AG04450 (cell line): Measurements from ENCODE around the gene TLE1. TPM values are rescaled to one million over a fixed set of nuclear protein-coding genes. Genes with fewer than 3 reads are reported as not detected.
"Not testable (repeated sequence)": the region's sequence is repeated elsewhere in the genome, so short reads cannot be mapped to it uniquely, and the experiment has no call there.

ENCODE experiments used
- CTCF ChIA-PET: fragments of 300-600, 350-600 bp; formaldehyde crosslinking; extraction: SDS; loops from one replicate; lab custom pipeline; 2022; ENCODE audit warnings: antibody characterized with exemption, inconsistent platforms; lab: Charles Lee
- POLR2A ChIA-PET: fragments of 350-600 bp; formaldehyde crosslinking; extraction: SDS; loops from one replicate; lab custom pipeline; 2021; ENCODE audit warnings: antibody characterized with exemption, inconsistent platforms; lab: Yijun Ruan, JAX
- DNase-seq: peaks from one replicate; pipeline ENCODE4 v3.0.0-alpha.2; 2011; ENCODE audit warnings: low read depth, low spot score
- H3K27ac ChIP-seq: one replicate; pipeline ENCODE4 v1.5.1; 2012; ENCODE audit warnings: low read depth, low read length, control low read depth
- H3K27me3 ChIP-seq: one replicate; pipeline ENCODE4 v1.6.0; 2012; ENCODE audit warnings: low read length; ENCODE audit not compliant: control insufficient read depth, insufficient read depth
- H3K4me3 ChIP-seq: 2 replicates; pipeline ENCODE4 v1.5.1; 2011; ENCODE audit warnings: mild to moderate bottlenecking, low read depth, low read length, control low read depth
- H3K9me3 ChIP-seq: 2 replicates; pipeline ENCODE4 v1.5.1; 2012; ENCODE audit warnings: low read length; ENCODE audit not compliant: control insufficient read depth, insufficient read depth
- polyA minus RNA-seq: library from RNA; depleted of rRNA, polyadenylated mRNA; stranded (reverse); fragments of >200 nt; gene quantifications from 2 replicates; pipeline ENCODE4 v1.2.3, GENCODE V29; 2011; rRNA and poly(A)+ RNA removed
- polyA plus RNA-seq: library from polyadenylated mRNA; depleted of rRNA; stranded (reverse); fragments of >200 nt; gene quantifications from 2 replicates; pipeline ENCODE4 v1.2.3, GENCODE V29; 2011; rRNA removed
- TF ChIP-seq, protein P1 (sequence below): IDR thresholded peaks from 2 replicates; pipeline ENCODE4 v1.5.1; 2011; ENCODE audit warnings: low read depth, low read length, control low read depth, inconsistent platforms

Gene TLE1
- polyA plus RNA-seq (42.8 and 44.0 TPM in 2 replicates), polyA minus RNA-seq (47.7 and 60.4 TPM in 2 replicates)

DNA sequence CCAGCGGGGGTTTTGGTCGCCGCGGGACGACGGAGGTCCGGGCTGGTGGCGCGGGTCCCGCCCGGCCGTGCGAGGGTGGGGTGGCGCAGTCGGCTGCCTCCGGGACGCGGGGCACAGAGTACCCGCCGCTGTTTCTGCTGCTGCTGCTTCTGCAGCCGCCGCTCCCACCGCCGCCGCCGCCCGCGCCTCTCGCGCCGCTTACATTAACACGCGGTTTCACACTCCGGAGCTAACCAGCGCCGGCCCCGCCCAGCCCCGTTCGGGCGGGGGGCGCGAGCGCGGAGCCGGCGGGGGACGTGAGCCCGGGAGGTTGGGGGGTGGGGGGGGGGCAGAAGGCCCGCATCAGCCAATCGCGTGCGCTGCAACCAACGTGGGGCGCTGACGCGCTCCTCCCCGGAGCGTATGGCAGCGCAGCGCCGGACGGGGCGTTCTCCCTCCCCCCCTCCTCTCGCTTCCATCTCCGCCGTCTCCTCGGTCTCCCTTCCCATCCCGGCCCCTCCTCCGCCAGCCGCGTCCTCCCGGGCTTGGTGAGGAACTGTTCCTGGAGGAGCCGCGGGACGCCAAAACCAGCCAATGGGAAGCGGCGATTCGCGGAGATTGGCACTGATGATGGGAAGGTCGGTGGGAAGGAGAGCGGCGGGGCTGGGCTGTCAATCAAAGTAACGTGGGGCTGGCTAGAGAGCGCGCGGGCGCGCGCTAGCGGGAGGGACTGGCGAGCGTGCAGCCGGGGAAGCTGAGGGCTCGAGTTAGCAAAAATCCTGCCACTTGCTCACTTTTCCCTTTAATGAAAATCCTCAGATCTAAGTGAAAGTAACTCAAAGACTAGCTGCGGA is at the start of gene TLE1:
Gene TLE1, minus strand, starts transcription at position 205 of the 833 bp plus-strand sequence. CDS start 1,307 bp downstream, outside the sequence.
- no peaks in the 10 kb centered on the region for H3K27me3 ChIP-seq
- ChIA-PET CTCF (interaction anchor here (0.6 to 4.3 kb wide), 5 partner anchors 96 to 917 kb away, joined by 3 to 22 read pairs (median 3); no protein-coding TSS in a partner anchor), POLR2A (interaction anchor here (0.6 to 1.9 kb wide), 7 partner anchors 49 to 917 kb away, joined by 3 to 7 read pairs (median 4); no protein-coding TSS in a partner anchor)
- peak; percentile 100 for DNase-seq
- TF ChIP-seq, protein P1, sequence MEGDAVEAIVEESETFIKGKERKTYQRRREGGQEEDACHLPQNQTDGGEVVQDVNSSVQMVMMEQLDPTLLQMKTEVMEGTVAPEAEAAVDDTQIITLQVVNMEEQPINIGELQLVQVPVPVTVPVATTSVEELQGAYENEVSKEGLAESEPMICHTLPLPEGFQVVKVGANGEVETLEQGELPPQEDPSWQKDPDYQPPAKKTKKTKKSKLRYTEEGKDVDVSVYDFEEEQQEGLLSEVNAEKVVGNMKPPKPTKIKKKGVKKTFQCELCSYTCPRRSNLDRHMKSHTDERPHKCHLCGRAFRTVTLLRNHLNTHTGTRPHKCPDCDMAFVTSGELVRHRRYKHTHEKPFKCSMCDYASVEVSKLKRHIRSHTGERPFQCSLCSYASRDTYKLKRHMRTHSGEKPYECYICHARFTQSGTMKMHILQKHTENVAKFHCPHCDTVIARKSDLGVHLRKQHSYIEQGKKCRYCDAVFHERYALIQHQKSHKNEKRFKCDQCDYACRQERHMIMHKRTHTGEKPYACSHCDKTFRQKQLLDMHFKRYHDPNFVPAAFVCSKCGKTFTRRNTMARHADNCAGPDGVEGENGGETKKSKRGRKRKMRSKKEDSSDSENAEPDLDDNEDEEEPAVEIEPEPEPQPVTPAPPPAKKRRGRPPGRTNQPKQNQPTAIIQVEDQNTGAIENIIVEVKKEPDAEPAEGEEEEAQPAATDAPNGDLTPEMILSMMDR = 0 out of 2 replicates have a peak, but pooled peaks have one; percentile 7
- H3K27ac ChIP-seq = peak within 1 kb of the TSS; percentile 71
- peak within 1 kb of the TSS; percentile 86 for H3K4me3 ChIP-seq
- H3K9me3 ChIP-seq = no peaks in the 10 kb centered on the region; the same call in 1 of the 2 replicates

DNA sequence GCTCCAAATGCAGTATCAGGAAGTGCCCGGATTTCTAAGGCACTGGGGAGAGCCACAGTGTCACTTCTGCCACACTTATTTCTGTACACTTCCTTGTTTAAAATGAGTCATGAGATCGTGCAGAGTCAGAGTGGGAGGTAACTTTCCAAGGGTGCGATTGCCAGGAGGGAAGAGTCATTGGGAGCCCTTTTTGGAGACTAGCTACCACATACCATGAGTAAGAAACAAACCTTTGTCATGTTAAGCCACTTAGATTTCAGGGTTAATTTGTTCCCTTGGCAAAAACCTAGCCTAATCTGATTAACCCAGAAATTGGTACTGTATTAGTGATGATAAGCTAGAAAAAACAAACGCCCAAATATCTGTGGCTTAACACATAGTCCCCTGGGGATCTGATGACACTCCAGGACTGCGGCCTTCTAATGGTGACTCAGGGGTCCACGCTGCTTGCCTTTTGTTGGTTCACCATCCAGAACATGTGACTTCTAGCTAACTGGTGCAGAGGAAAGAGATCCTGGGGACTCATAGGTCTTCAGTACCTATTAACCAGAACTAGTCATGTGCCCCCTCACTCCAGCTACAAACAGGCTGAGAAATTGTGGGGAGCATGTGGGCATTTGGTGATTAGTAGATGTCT is 48.6 kb upstream of the TLE1 start:
- Histone ChIP-seq H3K27me3 (no peaks in the 10 kb centered on the region), H3K9me3 (no peaks in the 10 kb centered on the region), H3K27ac (peak overlapping the region; percentile 55), H3K4me3 (no peak overlapping the region)
- CTCF ChIA-PET = no interaction called here
- TF ChIP-seq, protein P1 = no peak
- peak; percentile 42 for DNase-seq
- POLR2A ChIA-PET = interaction anchor here (0.6 to 0.9 kb wide), 2 partner anchors 48 to 954 kb away, joined by 3 to 4 read pairs; partner anchors contain the start of gene TLE1

- POLR2A ChIA-PET, H3K27ac ChIP-seq, CTCF ChIA-PET, H3K9me3 ChIP-seq, DNase-seq, H3K4me3 ChIP-seq, H3K27me3 ChIP-seq: not testable (repeated sequence)
These were observed 41.2 kb upstream of the TLE1 start for GRCh38 chr9:81730498-81730897.

DNA sequence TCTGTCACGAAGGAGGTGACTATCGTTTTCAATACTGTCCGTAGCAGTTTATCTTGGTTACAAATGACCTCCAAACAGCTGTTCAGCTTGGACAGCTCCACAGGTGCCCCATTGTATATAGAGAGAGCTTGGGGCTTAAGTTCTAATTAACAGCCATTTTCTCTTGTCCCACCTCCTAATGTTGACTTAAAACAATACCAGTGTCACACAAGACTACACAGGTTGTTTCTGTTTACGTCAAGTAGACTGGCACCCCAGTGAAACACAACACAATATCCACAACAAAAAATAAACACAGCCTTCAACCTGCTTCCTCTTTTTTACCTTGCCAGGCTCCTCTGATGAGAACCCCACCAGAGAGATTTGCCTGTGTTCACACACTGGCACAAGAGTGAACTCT is 39.8 kb upstream of the TLE1 start:
- no peaks in the 10 kb centered on the region for H3K9me3 ChIP-seq
- TF ChIP-seq, protein P1 = no peak
- ChIA-PET POLR2A (no interaction called here), CTCF (interaction anchor here (0.8 kb wide), 1 partner anchor 20 kb away, joined by 3 read pairs; no protein-coding TSS in a partner anchor)
- no peaks in the 10 kb centered on the region for H3K27me3 ChIP-seq
- H3K27ac ChIP-seq = no peak overlapping the region
- H3K4me3 ChIP-seq = no peak overlapping the region
- no peak for DNase-seq

DNA sequence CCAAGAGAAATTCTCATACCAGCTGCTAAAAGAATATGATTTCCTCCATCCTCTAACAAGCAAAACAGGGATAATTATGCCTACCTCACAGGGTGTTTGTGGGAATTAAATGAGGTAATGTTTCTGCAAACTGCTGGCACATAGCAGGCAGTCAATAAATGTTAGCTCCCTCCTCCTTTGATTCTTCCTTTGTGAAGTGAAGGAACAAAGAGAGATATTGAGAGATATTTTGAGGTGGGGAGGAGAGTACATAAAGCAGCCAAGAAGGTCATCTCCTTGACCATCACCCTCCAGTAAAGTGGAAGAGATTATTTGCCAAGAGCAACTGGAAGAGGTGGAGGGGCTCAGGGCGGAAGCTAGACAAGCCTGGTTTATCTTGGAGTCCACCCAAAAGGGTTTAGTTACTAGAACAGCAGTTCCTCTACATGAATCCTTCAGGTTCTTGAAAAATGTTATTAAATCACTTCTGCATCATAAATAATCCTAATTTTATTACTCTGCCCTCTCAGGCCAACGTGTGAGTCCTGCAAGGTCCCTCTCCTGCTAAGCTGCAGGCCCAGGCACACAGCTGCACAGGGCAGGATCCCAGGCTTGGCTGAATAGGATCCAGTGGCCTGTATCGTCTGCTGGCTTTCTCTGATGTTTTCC is 35.0 kb upstream of the TLE1 start:
- H3K9me3 ChIP-seq = no peaks in the 10 kb centered on the region
- ChIA-PET POLR2A (no interaction called here), CTCF (interaction anchor here (0.7 kb wide), 1 partner anchor 52 kb away, joined by 3 read pairs; no protein-coding TSS in a partner anchor)
- H3K4me3 ChIP-seq = no peak overlapping the region
- no peaks in the 10 kb centered on the region for H3K27me3 ChIP-seq
- H3K27ac ChIP-seq = no peak overlapping the region
- DNase-seq = no peak
- TF ChIP-seq, protein P1 = no peak
